K562 (cell line): ENCODE data around the gene NUFIP2. TPM values are rescaled to one million over a fixed set of nuclear protein-coding genes. Genes with fewer than 3 reads are reported as not detected.

Experiments used
- ATAC-seq: fragments of 200-7000 bp; cut with Tn5 transposase; 3 replicates; pipeline ENCODE4 v1.9.1; 2020; ENCODE audit warnings: moderate library complexity
- BruUV-seq: library from RNA; stranded (reverse); fragments of 400-500 nt; replicated peaks from 2 replicates; lab custom pipeline; 2021; lab: Mats Ljungman, UMichigan
- CTCF ChIA-PET: fragments of 300-600 bp; formaldehyde crosslinking; extraction: SDS; loops from one replicate; lab custom pipeline; 2021; ENCODE audit warnings: low intra/inter-chr PET ratio; lab: Yijun Ruan, JAX
- POLR2A ChIA-PET: fragments of 300-600, 350-650 bp; sonication (Branson Sonifier 250); formaldehyde crosslinking; extraction: SDS; loops from one replicate; lab custom pipeline; 2021; ENCODE audit warnings: antibody characterized with exemption, inconsistent platforms; lab: Yijun Ruan, JAX
- DNase-seq, 4 experiments: peaks; one replicate each; pipeline versions ENCODE4 v3.0.0 to v3.0.0-alpha.2; 2011 to 2018; ENCODE audit warnings: low spot score in 3 of 4, mixed read lengths in 3 of 4; ENCODE audit errors: extremely low read depth in 1 of 4
- FAIRE-seq: peaks from 2 replicates; lab custom pipeline; 2011; peaks lifted over from hg19 to GRCh38; lab: Jason Lieb, UNC
- H2AFZ ChIP-seq: 2 replicates; pipeline ENCODE4 v1.6.0; 2011; ENCODE audit warnings: low read depth, low read length, control low read depth, inconsistent platforms
- H3K27ac ChIP-seq: fragments of 200-600 bp; 3 replicates; pipeline ENCODE4 v1.8.0; 2011; ENCODE audit warnings: low read depth, mild to moderate bottlenecking, control low read depth, inconsistent platforms, low read length, moderate library complexity, mixed read lengths; ENCODE audit errors: extremely low read depth
- H3K27me3 ChIP-seq, 2 experiments: fragments of 300-600 bp in 1 of 2; 2 replicates in 1 of 2; 3 replicates in 1 of 2; pipeline versions ENCODE4 v1.6.0 to v1.8.0; 2011; ENCODE audit warnings: inconsistent platforms in 2 of 2, low read length in 2 of 2, mild to moderate bottlenecking in 1 of 2, mixed read lengths in 1 of 2, moderate library complexity in 1 of 2; ENCODE audit not compliant: control insufficient read depth in 2 of 2, insufficient read depth in 2 of 2
- H3K36me3 ChIP-seq: fragments of 300-600 bp; 3 replicates; pipeline ENCODE4 v1.8.0; 2011; ENCODE audit warnings: mild to moderate bottlenecking, low read length, inconsistent platforms; ENCODE audit not compliant: control insufficient read depth, insufficient read depth
- H3K4me1 ChIP-seq, 2 experiments: fragments of 200-600 bp in 1 of 2; replicated peaks in 1 of 2; 2 replicates in 1 of 2; 3 replicates in 1 of 2; pipeline versions ENCODE4 v1.5.1 to v1.8.0; 2011; ENCODE audit warnings: inconsistent platforms in 2 of 2, low read length in 2 of 2, mild to moderate bottlenecking in 1 of 2, mixed read lengths in 1 of 2, moderate library complexity in 1 of 2; ENCODE audit not compliant: control insufficient read depth in 2 of 2, insufficient read depth in 2 of 2
- H3K4me2 ChIP-seq: 2 replicates; pipeline ENCODE4 v1.6.1; 2011; ENCODE audit warnings: low read length, control low read depth, inconsistent platforms, mixed read lengths; ENCODE audit not compliant: insufficient read depth
- H3K4me3 ChIP-seq: fragments of 200-600 bp; sonication (generic), shearing (Covaris generic); 2 replicates; pipeline ENCODE4 v1.5.1; 2016; ENCODE audit warnings: control low read depth, inconsistent platforms
- H3K79me2 ChIP-seq: fragments of 200-600 bp; 3 replicates; pipeline ENCODE4 v1.8.0; 2011; ENCODE audit warnings: low read length, inconsistent platforms; ENCODE audit not compliant: control insufficient read depth, insufficient read depth
- H3K9ac ChIP-seq, 2 experiments: 2 replicates each; pipeline versions ENCODE4 v1.6.0 to v1.6.1; 2011; ENCODE audit warnings: low read depth in 2 of 2, low read length in 2 of 2, control low read depth in 1 of 2, inconsistent platforms in 1 of 2, mild to moderate bottlenecking in 1 of 2, mixed read lengths in 1 of 2; ENCODE audit not compliant: insufficient read depth in 1 of 2
- H3K9me1 ChIP-seq: one replicate; pipeline ENCODE4 v1.6.0; 2011; ENCODE audit warnings: inconsistent platforms, mild to moderate bottlenecking, low read length, moderate library complexity; ENCODE audit not compliant: control insufficient read depth, insufficient read depth
- H3K9me3 ChIP-seq: replicated peaks from 2 replicates; pipeline ENCODE4 v1.5.1; 2011; ENCODE audit warnings: low read depth, low read length, inconsistent platforms; ENCODE audit not compliant: control insufficient read depth, insufficient read depth
- H4K20me1 ChIP-seq: replicated peaks from 2 replicates; pipeline ENCODE4 v1.6.1; 2011; ENCODE audit warnings: low read length, inconsistent platforms, mixed read lengths; ENCODE audit not compliant: control insufficient read depth, insufficient read depth
- ATF7 ChIP-seq: fragments of 450-650 bp; IDR thresholded peaks from 2 replicates; pipeline ENCODE4 v1.7.1; 2014; ENCODE audit warnings: mild to moderate bottlenecking, moderate library complexity
- BACH1 ChIP-seq: fragments of 200-800 bp; sonication (Bioruptor generic); IDR thresholded peaks from 2 replicates; pipeline ENCODE4 v1.6.1; 2016; ENCODE audit warnings: missing genetic modification characterization, missing compliant biosample characterization
- ERF ChIP-seq: fragments of 450-650 bp; formaldehyde crosslinking; IDR thresholded peaks from 2 replicates; pipeline ENCODE4 v1.4.0; 2020; ENCODE audit warnings: mild to moderate bottlenecking, mixed read lengths
- FOXJ3 ChIP-seq: sonication (generic); formaldehyde crosslinking; IDR thresholded peaks from 2 replicates; pipeline ENCODE4 v1.4.0; 2020; ENCODE audit warnings: mild to moderate bottlenecking, missing genetic modification reagents
- FOXM1 ChIP-seq, 2 experiments: fragments of 450-650 bp in 1 of 2; sonication (generic) in 1 of 2; formaldehyde crosslinking in 1 of 2; IDR thresholded peaks; 2 replicates each; pipeline versions ENCODE4 v1.6.1 to v1.9.0; 2017 to 2022; ENCODE audit warnings: low read depth in 2 of 2, mild to moderate bottlenecking in 2 of 2, missing genetic modification reagents in 1 of 2, moderate library complexity in 1 of 2
- KDM4B ChIP-seq, 2 experiments: fragments of 450-650 bp in 1 of 2; sonication (generic) in 1 of 2; IDR thresholded peaks; 2 replicates each; pipeline ENCODE4 v1.6.1; 2016 to 2017; ENCODE audit warnings: borderline replicate concordance in 2 of 2, antibody characterized with exemption in 1 of 2, low read depth in 1 of 2, mild to moderate bottlenecking in 1 of 2
- LCOR ChIP-seq: sonication (generic); formaldehyde crosslinking; IDR thresholded peaks from 2 replicates; pipeline ENCODE4 v1.8.0; 2022; ENCODE audit warnings: mild to moderate bottlenecking, missing genetic modification reagents
- MTA1 ChIP-seq: fragments of 450-650 bp; IDR thresholded peaks from 2 replicates; pipeline ENCODE4 v1.6.1; 2017; ENCODE audit warnings: borderline replicate concordance
- SNRNP70 ChIP-seq: fragments of 200-400 bp; formaldehyde crosslinking; optimal IDR thresholded peaks from 2 replicates; pipeline ENCODE3; 2017; ENCODE audit warnings: low read depth, low read length
- SRSF9 ChIP-seq: fragments of 200-400 bp; formaldehyde crosslinking; IDR thresholded peaks from 2 replicates; pipeline ENCODE4 v1.6.1; 2017; ENCODE audit warnings: low read depth, low read length, borderline replicate concordance
- TAF7 ChIP-seq: fragments of 450-650 bp; IDR thresholded peaks from 2 replicates; pipeline ENCODE4 v1.6.1; 2016; ENCODE audit warnings: missing genetic modification characterization, missing compliant biosample characterization
- XRCC5 ChIP-seq: fragments of 200-400 bp; formaldehyde crosslinking; IDR thresholded peaks from 2 replicates; pipeline ENCODE4 v1.6.1; 2017; ENCODE audit warnings: low read depth, mild to moderate bottlenecking, low read length
- ZNF3 ChIP-seq: fragments of 250-450 bp; sonication (Bioruptor Pico); IDR thresholded peaks from 2 replicates; pipeline ENCODE4 v1.5.0; 2021; ENCODE audit warnings: mild to moderate bottlenecking, moderate library complexity
- ZNF79 ChIP-seq: fragments of 250-450 bp; sonication (Bioruptor Pico); IDR thresholded peaks from 2 replicates; pipeline ENCODE4 v1.4.0; 2020; ENCODE audit warnings: low read depth, mild to moderate bottlenecking, moderate library complexity
- WGBS: fragments of 100-300 bp; shearing (Covaris generic); methylation state at CpG from one replicate; pipeline ENCODE4 v1.1.6; 2016; ENCODE audit warnings: low coverage, mixed read lengths; ENCODE audit not compliant: insufficient coverage; ENCODE audit errors: missing lambda C conversion rate; 5-methylcytosine and 5-hydroxymethylcytosine counted together
- in situ Hi-C: fragments of 300-500 bp; cut with MboI; formaldehyde crosslinking; loops from 4 replicates; pipeline ENCODE4 v1.15.0; 2018; ENCODE audit warnings: inconsistent platforms, mixed read lengths
- intact Hi-C: fragments of 100-400 bp; cut with micrococcal nuclease; formaldehyde crosslinking; loops from 2 replicates; pipeline ENCODE4 v1.14.2; 2022
- polyA plus RNA-seq, 8 experiments: library from polyadenylated mRNA; depleted of rRNA in 4 of 8; stranded (reverse) in 5 of 8; unstranded in 3 of 8; fragments of >200 nt; fragmentation: Nextera tagmentation in 2 of 8; fragmentation: Illumina TruSeq in 1 of 8; extraction: Ambion mirVana in 2 of 8; extraction: Trizol in 1 of 8; gene quantifications; 2 replicates each; pipeline versions ENCODE4 v1.2.1 to v1.2.3, GENCODE V29; 2011 to 2014; ENCODE audit warnings: inconsistent platforms in 1 of 8, missing spikeins in 1 of 8
- total RNA-seq, 7 experiments: library from RNA; depleted of rRNA in 6 of 7; stranded (reverse); fragments of >200 nt in 6 of 7; fragmentation: Illumina TruSeq in 2 of 7; extraction: Trizol in 2 of 7; gene quantifications; 2 replicates each; pipeline versions ENCODE4 v1.2.1 to v1.2.3, GENCODE V29; 2011 to 2021; ENCODE audit warnings: low replicate concordance in 1 of 7
- TF ChIP-seq, protein P1 (sequence below): fragments of 250-450 bp; sonication (Bioruptor Pico); IDR thresholded peaks from 2 replicates; pipeline ENCODE4 v1.4.0; 2020; ENCODE audit warnings: mild to moderate bottlenecking, moderate library complexity
- TF ChIP-seq, protein P2 (sequence below), 3 experiments: IDR thresholded peaks in 2 of 3; conservative IDR thresholded peaks in 1 of 3; 2 replicates each; pipeline ENCODE4 v1.5.1; 2011 to 2012; ENCODE audit warnings: low read length in 3 of 3, mild to moderate bottlenecking in 3 of 3, control low read depth in 2 of 3, improper control_type of control experiment in 1 of 3, inconsistent platforms in 1 of 3, low read depth in 1 of 3, mixed read lengths in 1 of 3, moderate library complexity in 1 of 3; ENCODE audit not compliant: insufficient read depth in 2 of 3
- TF ChIP-seq, protein P3 (sequence below), 2 experiments: fragments of 450-650 bp; IDR thresholded peaks; 2 replicates each; pipeline ENCODE4 v1.6.1; 2016

Gene NUFIP2
- total and polyA plus RNA-seq, 9 of the 15 experiments (the other 6 are each of a cell fraction or from before 2014, with no cell fraction given), result 4.9 to 40.7 (median 18.5) TPM

DNA sequence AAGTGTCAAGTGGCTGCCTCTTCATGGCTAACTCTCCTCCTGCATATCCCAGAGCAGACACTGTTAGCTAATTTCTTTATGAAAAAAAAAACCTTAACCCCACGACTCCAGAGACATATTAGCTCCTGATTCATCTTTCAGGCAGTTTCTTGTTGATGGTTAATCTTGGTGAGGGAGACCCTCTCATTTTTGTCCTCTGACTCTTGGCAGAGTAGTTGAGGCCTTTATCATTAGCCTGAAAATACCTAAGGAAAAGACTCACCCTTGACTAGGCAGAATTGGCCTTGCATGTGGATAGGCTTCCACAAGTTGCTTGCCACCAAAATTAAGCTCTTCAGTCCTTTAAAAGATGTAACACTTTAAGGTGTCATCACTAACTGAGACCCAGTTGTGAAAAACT lies 43.3 kb downstream of the NUFIP2 start:
- FAIRE-seq (no peak), ATAC-seq (no peak), DNase-seq (no peak)
- H3K4me2 ChIP-seq, result no peak overlapping the region
- 0% methylated on average over 1 of the region's 1 CpG for WGBS
- H2AFZ ChIP-seq, result no peak overlapping the region
- no peak overlapping the region for H3K4me3 ChIP-seq
- TF ChIP-seq ERF (CRISPR knock-in tag) (no peak), XRCC5 (no peak), ZNF3 (no peak), SNRNP70 (no peak), KDM4B (IDR thresholded peaks at IDR 0.05; ENCODE audit: borderline replicate concordance in 2 of 2, low read depth in 1 of 2) (no peak), FOXM1 (IDR thresholded peaks at IDR 0.05; ENCODE audit: low read depth) (no peak), FOXM1 (CRISPR knock-in tag; IDR thresholded peaks at IDR 0.05; ENCODE audit: low read depth) (no peak), ZNF79 (CRISPR knock-in tag) (no peak), LCOR (CRISPR knock-in tag) (no peak), TAF7 (tag) (no peak), ATF7 (no peak), MTA1 (no peak), FOXJ3 (CRISPR knock-in tag) (no peak), SRSF9 (no peak), BACH1 (tag) (no peak)
- TF ChIP-seq, protein P1, sequence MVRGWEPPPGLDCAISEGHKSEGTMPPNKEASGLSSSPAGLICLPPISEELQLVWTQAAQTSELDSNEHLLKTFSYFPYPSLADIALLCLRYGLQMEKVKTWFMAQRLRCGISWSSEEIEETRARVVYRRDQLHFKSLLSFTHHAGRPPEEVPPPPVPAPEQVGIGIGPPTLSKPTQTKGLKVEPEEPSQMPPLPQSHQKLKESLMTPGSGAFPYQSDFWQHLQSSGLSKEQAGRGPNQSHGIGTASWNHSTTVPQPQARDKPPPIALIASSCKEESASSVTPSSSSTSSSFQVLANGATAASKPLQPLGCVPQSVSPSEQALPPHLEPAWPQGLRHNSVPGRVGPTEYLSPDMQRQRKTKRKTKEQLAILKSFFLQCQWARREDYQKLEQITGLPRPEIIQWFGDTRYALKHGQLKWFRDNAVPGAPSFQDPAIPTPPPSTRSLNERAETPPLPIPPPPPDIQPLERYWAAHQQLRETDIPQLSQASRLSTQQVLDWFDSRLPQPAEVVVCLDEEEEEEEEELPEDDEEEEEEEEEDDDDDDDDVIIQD, result no peak
- TF ChIP-seq, protein P2, sequence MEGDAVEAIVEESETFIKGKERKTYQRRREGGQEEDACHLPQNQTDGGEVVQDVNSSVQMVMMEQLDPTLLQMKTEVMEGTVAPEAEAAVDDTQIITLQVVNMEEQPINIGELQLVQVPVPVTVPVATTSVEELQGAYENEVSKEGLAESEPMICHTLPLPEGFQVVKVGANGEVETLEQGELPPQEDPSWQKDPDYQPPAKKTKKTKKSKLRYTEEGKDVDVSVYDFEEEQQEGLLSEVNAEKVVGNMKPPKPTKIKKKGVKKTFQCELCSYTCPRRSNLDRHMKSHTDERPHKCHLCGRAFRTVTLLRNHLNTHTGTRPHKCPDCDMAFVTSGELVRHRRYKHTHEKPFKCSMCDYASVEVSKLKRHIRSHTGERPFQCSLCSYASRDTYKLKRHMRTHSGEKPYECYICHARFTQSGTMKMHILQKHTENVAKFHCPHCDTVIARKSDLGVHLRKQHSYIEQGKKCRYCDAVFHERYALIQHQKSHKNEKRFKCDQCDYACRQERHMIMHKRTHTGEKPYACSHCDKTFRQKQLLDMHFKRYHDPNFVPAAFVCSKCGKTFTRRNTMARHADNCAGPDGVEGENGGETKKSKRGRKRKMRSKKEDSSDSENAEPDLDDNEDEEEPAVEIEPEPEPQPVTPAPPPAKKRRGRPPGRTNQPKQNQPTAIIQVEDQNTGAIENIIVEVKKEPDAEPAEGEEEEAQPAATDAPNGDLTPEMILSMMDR (IDR thresholded peaks at IDR 0.05 in 2 of 3, conservative IDR thresholded peaks at IDR 0.05 in 1 of 3; ENCODE audit: insufficient read depth in 2 of 3, low read depth in 1 of 3, low read length in 3 of 3), result no peak
- TF ChIP-seq, protein P3, sequence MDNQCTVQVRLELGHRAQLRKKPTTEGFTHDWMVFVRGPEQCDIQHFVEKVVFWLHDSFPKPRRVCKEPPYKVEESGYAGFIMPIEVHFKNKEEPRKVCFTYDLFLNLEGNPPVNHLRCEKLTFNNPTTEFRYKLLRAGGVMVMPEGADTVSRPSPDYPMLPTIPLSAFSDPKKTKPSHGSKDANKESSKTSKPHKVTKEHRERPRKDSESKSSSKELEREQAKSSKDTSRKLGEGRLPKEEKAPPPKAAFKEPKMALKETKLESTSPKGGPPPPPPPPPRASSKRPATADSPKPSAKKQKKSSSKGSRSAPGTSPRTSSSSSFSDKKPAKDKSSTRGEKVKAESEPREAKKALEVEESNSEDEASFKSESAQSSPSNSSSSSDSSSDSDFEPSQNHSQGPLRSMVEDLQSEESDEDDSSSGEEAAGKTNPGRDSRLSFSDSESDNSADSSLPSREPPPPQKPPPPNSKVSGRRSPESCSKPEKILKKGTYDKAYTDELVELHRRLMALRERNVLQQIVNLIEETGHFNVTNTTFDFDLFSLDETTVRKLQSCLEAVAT (IDR thresholded peaks at IDR 0.05), result no peak
- no TSS peak for BruUV-seq
- no peaks in the 10 kb centered on the region for H3K4me1 ChIP-seq
- H3K36me3 ChIP-seq, result peaks cover 7% of the 10 kb centered on the region; the same call in 2 of the 3 replicates
- ChIA-PET POLR2A (interaction anchor here (0.6 to 1.5 kb wide), 8 partner anchors 8 to 350 kb away, joined by 3 to 8 read pairs (median 4); partner anchors contain the start of gene NUFIP2), CTCF (interaction anchor here (0.6 to 0.7 kb wide), 2 partner anchors 37 to 107 kb away, joined by 4 read pairs; no protein-coding TSS in a partner anchor)
- H3K9me3 ChIP-seq, result no peaks in the 10 kb centered on the region
- H3K9ac ChIP-seq, result no peak overlapping the region
- no peaks in the 10 kb centered on the region for H3K79me2 ChIP-seq
- in situ Hi-C loops (no loop called here), intact Hi-C loops (no loop called here)
- H3K27ac ChIP-seq, result no peak overlapping the region
- H3K27me3 ChIP-seq, result no peaks in the 10 kb centered on the region
- peaks cover 2% of the 10 kb centered on the region; the same call in 1 of the 2 replicates for H4K20me1 ChIP-seq
- no peaks in the 10 kb centered on the region for H3K9me1 ChIP-seq
